Left lung (tissue), 10 donors: Measurements from ENCODE around the gene RREB1. TPM values are rescaled to one million over a fixed set of nuclear protein-coding genes. Genes with fewer than 3 reads are reported as not detected.

ENCODE experiments used
- ATAC-seq: fragments of 200-7000 bp; cut with Tn5 transposase; one replicate; pipeline ENCODE4 v1.9.1; 2020; ENCODE audit warnings: moderate library complexity
- DNase-seq, 4 donors: peaks; one replicate each; pipeline ENCODE4 v3.0.0-alpha.2; 2013 to 2020
- H3K27ac ChIP-seq, 2 donors: fragments of 200-600 bp; sonication (generic) in 1 of 2; one replicate each; pipeline versions ENCODE4 v1.5.0 to v1.8.0; 2020 to 2021
- H3K27me3 ChIP-seq, 2 donors: fragments of 200-600 bp; sonication (generic) in 1 of 2; one replicate each; pipeline versions ENCODE4 v1.5.0 to v1.8.0; 2020 to 2021
- H3K36me3 ChIP-seq, 2 donors: fragments of 200-600 bp; sonication (generic) in 1 of 2; one replicate each; pipeline versions ENCODE4 v1.5.0 to v1.8.0; 2020 to 2021
- H3K4me1 ChIP-seq, 2 donors: fragments of 200-600 bp; one replicate each; pipeline ENCODE4 v1.8.0; 2021
- H3K4me3 ChIP-seq, 2 donors: fragments of 200-600 bp; sonication (generic) in 1 of 2; one replicate each; pipeline versions ENCODE4 v1.5.0 to v1.8.0; 2020 to 2021; ENCODE audit warnings: mild to moderate bottlenecking in 1 of 2
- H3K9me3 ChIP-seq, 2 donors: fragments of 200-600 bp; sonication (generic) in 1 of 2; one replicate each; pipeline versions ENCODE4 v1.5.0 to v1.8.0; 2020 to 2021
- intact Hi-C, 2 donors: fragments of 100-400 bp; cut with DNase I; formaldehyde crosslinking; loops; one replicate each; pipeline versions ENCODE4 v1.11.2 to v1.14.2; 2022
- polyA plus RNA-seq, 6 donors: library from polyadenylated mRNA; unstranded; fragments of 120-200 nt; gene quantifications; one replicate each; pipeline ENCODE4 v1.2.1, GENCODE V29; 2013; ENCODE audit not compliant: insufficient read length in 6 of 6
- total RNA-seq, 2 donors: library from RNA; stranded (reverse); fragmentation: NEBNext Ultra II Directional; extraction: Animal tissue kit (Norgen Biotek cat#: 25700); gene quantifications; one replicate each; pipeline ENCODE4 v1.2.1, GENCODE V29; 2021
- TF ChIP-seq, protein P1 (sequence below), 2 donors: fragments of 200-600 bp; sonication (generic) in 1 of 2; IDR thresholded peaks; one replicate each; pipeline versions ENCODE4 v1.5.0 to v1.8.0; 2021; ENCODE audit warnings: antibody characterized with exemption in 2 of 2
- donor health status: DM: no; HTN: yes; CAD: no.
- donor health status: DM: no; HTN: no; CAD: no.

Gene RREB1
- total and polyA plus RNA-seq, 8 donors: 24.1 to 54.0 (median 27.6) TPM

DNA sequence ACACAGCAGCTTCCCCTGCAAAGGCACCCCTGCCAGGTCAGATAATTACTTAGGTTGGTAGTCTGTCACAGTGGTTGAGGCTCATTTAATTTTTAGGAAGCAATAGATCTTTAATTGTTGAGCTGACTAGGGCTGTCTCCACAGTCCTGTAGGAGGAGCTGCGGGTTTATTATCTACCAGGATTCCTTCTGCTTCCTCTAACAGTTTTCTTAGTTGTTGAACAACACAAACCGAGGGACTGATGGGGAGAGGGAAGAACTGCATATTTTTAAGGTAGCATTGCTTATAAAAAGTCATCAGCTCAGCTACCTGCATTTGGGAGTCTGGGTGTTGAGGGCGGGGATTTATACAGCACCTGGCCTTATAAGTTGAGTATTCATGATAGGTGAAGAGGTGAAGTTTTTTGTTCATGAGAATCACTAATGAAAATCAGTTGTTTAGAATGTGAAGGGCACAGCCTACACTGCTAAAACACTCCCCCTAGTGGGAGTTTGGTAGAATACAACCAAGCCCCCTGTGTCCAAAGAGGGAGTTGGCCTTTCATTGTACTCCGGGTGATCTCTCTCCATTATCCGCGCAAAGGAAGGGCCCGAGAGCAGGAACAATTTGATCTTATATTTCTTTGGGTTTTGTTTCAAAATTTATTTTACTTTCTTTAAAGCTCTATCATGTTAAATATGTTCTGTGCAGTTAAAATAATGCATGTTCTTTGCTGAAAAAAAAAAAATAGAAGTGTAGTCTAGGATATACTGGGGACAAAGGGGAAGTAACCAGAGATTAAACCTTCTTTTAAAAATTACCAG is 135.6 kb downstream of the RREB1 start:
- Histone ChIP-seq H3K9me3 (no peaks in the 10 kb centered on the region), H3K4me3 (no peak overlapping the region), H3K4me1 (peaks cover 19 to 39% of the 10 kb centered on the region in 2 donors), H3K27ac (peak overlapping the region; percentile 41 to 67), H3K36me3 (peaks cover 0 to 61% of the 10 kb centered on the region in 2 donors), H3K27me3 (no peaks in the 10 kb centered on the region)
- DNase-seq: peak in 1 of 4 donors; percentile 74
- TF ChIP-seq, protein P1, sequence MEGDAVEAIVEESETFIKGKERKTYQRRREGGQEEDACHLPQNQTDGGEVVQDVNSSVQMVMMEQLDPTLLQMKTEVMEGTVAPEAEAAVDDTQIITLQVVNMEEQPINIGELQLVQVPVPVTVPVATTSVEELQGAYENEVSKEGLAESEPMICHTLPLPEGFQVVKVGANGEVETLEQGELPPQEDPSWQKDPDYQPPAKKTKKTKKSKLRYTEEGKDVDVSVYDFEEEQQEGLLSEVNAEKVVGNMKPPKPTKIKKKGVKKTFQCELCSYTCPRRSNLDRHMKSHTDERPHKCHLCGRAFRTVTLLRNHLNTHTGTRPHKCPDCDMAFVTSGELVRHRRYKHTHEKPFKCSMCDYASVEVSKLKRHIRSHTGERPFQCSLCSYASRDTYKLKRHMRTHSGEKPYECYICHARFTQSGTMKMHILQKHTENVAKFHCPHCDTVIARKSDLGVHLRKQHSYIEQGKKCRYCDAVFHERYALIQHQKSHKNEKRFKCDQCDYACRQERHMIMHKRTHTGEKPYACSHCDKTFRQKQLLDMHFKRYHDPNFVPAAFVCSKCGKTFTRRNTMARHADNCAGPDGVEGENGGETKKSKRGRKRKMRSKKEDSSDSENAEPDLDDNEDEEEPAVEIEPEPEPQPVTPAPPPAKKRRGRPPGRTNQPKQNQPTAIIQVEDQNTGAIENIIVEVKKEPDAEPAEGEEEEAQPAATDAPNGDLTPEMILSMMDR (IDR thresholded peaks at IDR 0.05): peak; percentile 79 to 88
- ATAC-seq: peak; percentile 74
- intact Hi-C loops: loop anchor here in 1 of 2 donors (10.0 kb wide), 1 partner anchor 569 kb away; no protein-coding TSS in a partner anchor

DNA sequence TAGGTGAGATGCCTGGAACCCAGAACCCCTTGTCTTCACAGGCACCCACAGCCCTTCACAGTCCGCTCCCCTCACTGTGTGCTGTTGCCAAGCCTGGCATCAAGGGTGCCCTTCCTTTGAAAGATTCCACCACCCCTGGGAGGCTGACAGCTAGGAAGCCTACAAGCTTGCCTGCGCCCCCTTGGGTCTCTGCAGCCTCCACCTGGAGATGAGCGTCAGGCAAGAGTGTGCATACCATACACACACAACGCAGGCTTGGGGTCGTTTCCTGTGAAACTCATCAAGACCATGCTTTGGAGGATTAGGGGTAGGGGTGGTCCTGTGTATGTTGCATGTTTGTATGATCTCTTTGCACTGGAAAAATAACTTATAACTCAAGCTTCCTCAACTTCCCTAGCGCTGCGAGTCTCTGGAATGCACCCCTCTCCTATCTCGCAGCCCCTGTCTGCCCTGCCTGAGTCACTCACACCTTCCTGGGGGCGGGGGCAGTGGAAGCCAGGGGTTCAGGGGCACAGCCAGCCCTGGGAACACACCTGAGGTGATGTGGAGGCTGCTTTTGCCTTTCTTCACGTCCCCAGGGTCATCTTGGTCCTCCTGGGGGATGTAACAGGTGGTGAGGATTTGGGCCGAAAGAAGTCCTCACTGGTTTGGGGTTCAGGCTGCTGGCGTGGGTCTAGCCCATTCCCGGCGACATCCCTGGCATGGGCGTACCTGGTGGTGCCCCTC is 138.1 kb downstream of the RREB1 start:
- H3K9me3 ChIP-seq: no peaks in the 10 kb centered on the region
- H3K27me3 ChIP-seq: no peaks in the 10 kb centered on the region
- peaks cover 0 to 68% of the 10 kb centered on the region in 2 donors for H3K36me3 ChIP-seq
- no peak for DNase-seq
- TF ChIP-seq, protein P1 (IDR thresholded peaks at IDR 0.05): no peak
- H3K4me1 ChIP-seq: peaks cover 19 to 32% of the 10 kb centered on the region in 2 donors
- no peak overlapping the region for H3K4me3 ChIP-seq
- H3K27ac ChIP-seq: no peak overlapping the region
- intact Hi-C loops: loop anchor here in 1 of 2 donors (10.0 kb wide), 1 partner anchor 571 kb away; no protein-coding TSS in a partner anchor
- ATAC-seq: no peak

DNA sequence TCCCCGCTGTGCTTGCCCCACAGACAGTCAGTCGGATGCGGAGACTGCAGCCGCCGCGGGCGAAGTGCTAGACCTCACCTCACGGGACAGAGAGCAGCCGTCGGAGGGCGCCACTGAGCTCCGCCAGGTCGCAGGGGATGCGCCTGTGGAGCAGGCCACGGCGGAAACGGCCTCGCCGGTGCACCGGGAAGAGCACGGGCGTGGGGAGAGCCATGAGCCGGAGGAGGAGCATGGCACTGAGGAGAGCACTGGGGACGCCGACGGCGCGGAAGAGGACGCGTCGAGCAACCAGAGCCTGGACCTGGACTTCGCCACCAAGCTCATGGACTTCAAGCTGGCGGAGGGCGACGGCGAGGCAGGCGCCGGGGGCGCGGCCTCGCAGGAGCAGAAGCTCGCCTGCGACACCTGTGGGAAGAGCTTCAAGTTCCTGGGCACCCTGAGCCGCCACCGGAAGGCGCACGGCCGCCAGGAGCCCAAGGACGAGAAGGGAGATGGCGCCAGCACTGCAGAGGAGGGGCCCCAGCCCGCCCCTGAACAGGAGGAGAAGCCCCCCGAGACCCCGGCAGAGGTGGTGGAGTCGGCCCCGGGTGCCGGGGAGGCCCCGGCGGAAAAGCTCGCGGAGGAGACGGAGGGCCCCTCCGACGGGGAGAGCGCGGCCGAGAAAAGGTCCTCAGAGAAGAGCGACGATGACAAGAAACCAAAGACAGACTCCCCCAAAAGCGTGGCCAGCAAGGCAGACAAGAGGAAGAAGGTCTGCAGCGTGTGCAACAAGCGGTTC is 138.8 kb downstream of the RREB1 start:
- Histone ChIP-seq H3K4me3 (no peak overlapping the region), H3K36me3 (peaks cover 0 to 68% of the 10 kb centered on the region in 2 donors), H3K4me1 (peaks cover 18 to 27% of the 10 kb centered on the region in 2 donors), H3K27ac (no peak overlapping the region), H3K27me3 (no peaks in the 10 kb centered on the region), H3K9me3 (no peaks in the 10 kb centered on the region)
- DNase-seq (no peak), ATAC-seq (no peak)
- intact Hi-C loops: loop anchor here in 1 of 2 donors (10.0 kb wide), 1 partner anchor 572 kb away; no protein-coding TSS in a partner anchor
- TF ChIP-seq, protein P1 (IDR thresholded peaks at IDR 0.05): no peak

DNA sequence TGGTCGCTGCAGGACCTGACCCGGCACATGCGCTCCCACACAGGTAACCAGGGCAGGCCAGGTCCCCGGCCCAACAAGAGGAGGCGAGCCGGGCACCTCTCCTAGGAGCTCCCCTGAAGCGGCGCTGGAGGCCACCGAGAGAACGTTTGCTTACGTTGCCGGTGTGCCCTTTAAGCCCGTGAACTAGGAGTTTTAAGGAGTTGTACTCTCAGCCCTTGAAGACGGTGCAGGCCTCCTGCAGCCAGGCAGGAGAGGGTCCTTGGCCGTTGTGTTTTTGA is 139.4 kb downstream of the RREB1 start:
- TF ChIP-seq, protein P1 (IDR thresholded peaks at IDR 0.05): no peak
- H3K36me3 ChIP-seq: peaks cover 0 to 70% of the 10 kb centered on the region in 2 donors
- intact Hi-C loops: loop anchor here in 1 of 2 donors (10.0 kb wide), 1 partner anchor 572 kb away; no protein-coding TSS in a partner anchor

More for the DNA sequence above, 139.4 kb downstream of the RREB1 start:
- no peak for DNase-seq
- H3K4me3 ChIP-seq: no peak overlapping the region
- no peak for ATAC-seq
- H3K4me1 ChIP-seq: peaks cover 13 to 26% of the 10 kb centered on the region in 2 donors
- H3K9me3 ChIP-seq: no peaks in the 10 kb centered on the region
- no peak overlapping the region for H3K27ac ChIP-seq
- no peaks in the 10 kb centered on the region for H3K27me3 ChIP-seq
